SJCRH30 (cell line): Measurements from ENCODE around the gene RNF38. TPM values are rescaled to one million over a fixed set of nuclear protein-coding genes. Genes with fewer than 3 reads are reported as not detected.
"Not testable (repeated sequence)": the region's sequence is repeated elsewhere in the genome, so short reads cannot be mapped to it uniquely, and the experiment has no call there.

Source experiments
- DNase-seq, 2 experiments: peaks; one replicate each; pipeline ENCODE4 v3.0.0-alpha.2; 2015 to 2020
- H3K27ac ChIP-seq: fragments of 250-450 bp; sonication (Bioruptor Pico); 2 replicates; pipeline ENCODE4 v1.5.1; 2020; ENCODE audit warnings: mild to moderate bottlenecking, moderate library complexity
- H3K27me3 ChIP-seq: fragments of 250-450 bp; sonication (Bioruptor Pico); 2 replicates; pipeline ENCODE4 v1.5.1; 2020; ENCODE audit warnings: mild to moderate bottlenecking, moderate library complexity
- H3K36me3 ChIP-seq: fragments of 250-450 bp; sonication (Bioruptor Pico); 2 replicates; pipeline ENCODE4 v1.5.1; 2020; ENCODE audit warnings: mild to moderate bottlenecking, moderate library complexity
- H3K4me1 ChIP-seq: fragments of 250-450 bp; sonication (Bioruptor Pico); 2 replicates; pipeline ENCODE4 v1.5.1; 2020; ENCODE audit warnings: mild to moderate bottlenecking, moderate library complexity
- H3K4me3 ChIP-seq: fragments of 250-450 bp; sonication (Bioruptor Pico); 2 replicates; pipeline ENCODE4 v1.5.1; 2020; ENCODE audit warnings: mild to moderate bottlenecking, moderate library complexity
- H3K9me3 ChIP-seq: fragments of 250-450 bp; sonication (Bioruptor Pico); replicated peaks from 2 replicates; pipeline ENCODE4 v1.5.1; 2020; ENCODE audit warnings: mild to moderate bottlenecking, moderate library complexity
- total RNA-seq: library from RNA; depleted of rRNA; stranded (reverse); fragments of >200 nt; shearing (Covaris generic); gene quantifications from 2 replicates; pipeline ENCODE4 v1.2.3, GENCODE V29; 2014

The RNF38 gene
- total RNA-seq, 1 experiment from 2014 or later: 21.5 TPM

- Histone ChIP-seq H3K27ac (no peak overlapping the region), H3K36me3 (no peaks in the 10 kb centered on the region), H3K4me1 (peaks cover 3% of the 10 kb centered on the region; the same call in 1 of the 2 replicates), H3K27me3 (no peaks in the 10 kb centered on the region), H3K4me3 (no peak overlapping the region), H3K9me3 (no peaks in the 10 kb centered on the region)
- DNase-seq: peak; percentile 38 to 84
These were observed 71.2 kb downstream of the RNF38 start for GRCh38 chr9:36328798-36329411.

- 0 out of 2 replicates have a peak, but pooled peaks cover 3% of the 10 kb centered on the region for H3K9me3 ChIP-seq
These were observed 74.8 kb downstream of the RNF38 start for GRCh38 chr9:36325081-36325828.

GRCh38 chr9:36323926-36324325 is 76.1 kb downstream of the RNF38 start:
- peaks cover 3% of the 10 kb centered on the region; the same call in 1 of the 2 replicates for H3K4me1 ChIP-seq

More at GRCh38 chr9:36325081-36325828, 74.8 kb downstream of the RNF38 start:
- H3K4me3 ChIP-seq: no peak overlapping the region
- DNase-seq: no peak
- no peaks in the 10 kb centered on the region for H3K27me3 ChIP-seq
- H3K4me1 ChIP-seq: peaks cover 3% of the 10 kb centered on the region; the same call in 1 of the 2 replicates
- H3K36me3 ChIP-seq: no peaks in the 10 kb centered on the region
- no peak overlapping the region for H3K27ac ChIP-seq

GRCh38 chr9:36322462-36322861 is 77.6 kb downstream of the RNF38 start:
- Histone ChIP-seq H3K4me3 (no peak overlapping the region), H3K27ac (no peak overlapping the region), H3K9me3 (0 out of 2 replicates have a peak, but pooled peaks cover 3% of the 10 kb centered on the region), H3K36me3 (no peaks in the 10 kb centered on the region), H3K4me1 (peaks cover 6% of the 10 kb centered on the region), H3K27me3 (no peaks in the 10 kb centered on the region)
- DNase-seq: no peak

More at GRCh38 chr9:36323926-36324325, 76.1 kb downstream of the RNF38 start:
- no peaks in the 10 kb centered on the region for H3K36me3 ChIP-seq
- no peak overlapping the region for H3K4me3 ChIP-seq
- no peak for DNase-seq
- H3K9me3 ChIP-seq: 0 out of 2 replicates have a peak, but pooled peaks cover 3% of the 10 kb centered on the region
- no peak overlapping the region for H3K27ac ChIP-seq
- no peaks in the 10 kb centered on the region for H3K27me3 ChIP-seq

- H3K27me3 ChIP-seq, H3K4me1 ChIP-seq, H3K9me3 ChIP-seq, H3K27ac ChIP-seq, H3K36me3 ChIP-seq, H3K4me3 ChIP-seq, DNase-seq: not testable (repeated sequence)
These were observed 78.2 kb downstream of the RNF38 start for GRCh38 chr9:36321903-36322302.

GRCh38 chr9:36320466-36320865 is 79.6 kb downstream of the RNF38 start:
- H3K36me3 ChIP-seq: no peaks in the 10 kb centered on the region
- H3K27ac ChIP-seq: no peak overlapping the region
- H3K4me1 ChIP-seq: peaks cover 15% of the 10 kb centered on the region
- 0 out of 2 replicates have a peak, but pooled peaks cover 3% of the 10 kb centered on the region for H3K9me3 ChIP-seq
- no peaks in the 10 kb centered on the region for H3K27me3 ChIP-seq
- H3K4me3 ChIP-seq: no peak overlapping the region
- DNase-seq: no peak

- no peak overlapping the region for H3K4me3 ChIP-seq
- no peaks in the 10 kb centered on the region for H3K27me3 ChIP-seq
- no peaks in the 10 kb centered on the region for H3K36me3 ChIP-seq
- peaks cover 15% of the 10 kb centered on the region for H3K4me1 ChIP-seq
- no peak for DNase-seq
- H3K27ac ChIP-seq: no peak overlapping the region
- 0 out of 2 replicates have a peak, but pooled peaks cover 3% of the 10 kb centered on the region for H3K9me3 ChIP-seq
These were observed 80.3 kb downstream of the RNF38 start for GRCh38 chr9:36319806-36320205.

- DNase-seq: no peak
- Histone ChIP-seq H3K27me3 (no peaks in the 10 kb centered on the region), H3K27ac (no peak overlapping the region), H3K36me3 (no peaks in the 10 kb centered on the region), H3K9me3 (0 out of 2 replicates have a peak, but pooled peaks cover 3% of the 10 kb centered on the region), H3K4me1 (peaks cover 15% of the 10 kb centered on the region), H3K4me3 (no peak overlapping the region)
These were observed 80.9 kb downstream of the RNF38 start for GRCh38 chr9:36319183-36319582.

- no peak overlapping the region for H3K27ac ChIP-seq
- DNase-seq: peak in 1 of 2 experiments; percentile 9
These were observed 81.8 kb downstream of the RNF38 start for GRCh38 chr9:36318212-36318802.

GRCh38 chr9:36317766-36318165 is 82.3 kb downstream of the RNF38 start:
- Histone ChIP-seq H3K9me3 (0 out of 2 replicates have a peak, but pooled peaks cover 3% of the 10 kb centered on the region), H3K4me3 (no peak overlapping the region), H3K36me3 (no peaks in the 10 kb centered on the region), H3K4me1 (peaks cover 15% of the 10 kb centered on the region), H3K27me3 (no peaks in the 10 kb centered on the region), H3K27ac (no peak overlapping the region)
- DNase-seq: peak; percentile 19 to 42

More at GRCh38 chr9:36318212-36318802, 81.8 kb downstream of the RNF38 start:
- Histone ChIP-seq H3K4me1 (peaks cover 15% of the 10 kb centered on the region), H3K27me3 (no peaks in the 10 kb centered on the region), H3K36me3 (no peaks in the 10 kb centered on the region), H3K9me3 (0 out of 2 replicates have a peak, but pooled peaks cover 3% of the 10 kb centered on the region), H3K4me3 (no peak overlapping the region)

GRCh38 chr9:36316611-36317317 is 83.3 kb downstream of the RNF38 start:
- Histone ChIP-seq H3K27ac (peak overlapping the region; percentile 39), H3K27me3 (no peaks in the 10 kb centered on the region), H3K4me3 (no peak overlapping the region), H3K36me3 (no peaks in the 10 kb centered on the region), H3K4me1 (peaks cover 15% of the 10 kb centered on the region), H3K9me3 (0 out of 2 replicates have a peak, but pooled peaks cover 3% of the 10 kb centered on the region)
- peak; percentile 79 to 91 for DNase-seq

- H3K27me3 ChIP-seq: no peaks in the 10 kb centered on the region
- peaks cover 15% of the 10 kb centered on the region for H3K4me1 ChIP-seq
- H3K4me3 ChIP-seq: no peak overlapping the region
- peak overlapping the region; percentile 39 for H3K27ac ChIP-seq
- DNase-seq: no peak
- H3K9me3 ChIP-seq: 0 out of 2 replicates have a peak, but pooled peaks cover 2% of the 10 kb centered on the region
- no peaks in the 10 kb centered on the region for H3K36me3 ChIP-seq
These were observed 84.0 kb downstream of the RNF38 start for GRCh38 chr9:36316049-36316448.

GRCh38 chr9:36315283-36315682 is 84.8 kb downstream of the RNF38 start:
- H3K36me3 ChIP-seq: no peaks in the 10 kb centered on the region
- H3K27ac ChIP-seq: no peak overlapping the region; the same call in 1 of the 2 replicates
- peaks cover 15% of the 10 kb centered on the region for H3K4me1 ChIP-seq
- H3K9me3 ChIP-seq: no peaks in the 10 kb centered on the region
- DNase-seq: no peak
- no peaks in the 10 kb centered on the region for H3K27me3 ChIP-seq
- no peak overlapping the region for H3K4me3 ChIP-seq

- DNase-seq: no peak
- no peaks in the 10 kb centered on the region for H3K36me3 ChIP-seq
- H3K27ac ChIP-seq: no peak overlapping the region
- no peaks in the 10 kb centered on the region for H3K9me3 ChIP-seq
- H3K4me3 ChIP-seq: no peak overlapping the region
- no peaks in the 10 kb centered on the region for H3K27me3 ChIP-seq
- H3K4me1 ChIP-seq: peaks cover 15% of the 10 kb centered on the region
These were observed 85.3 kb downstream of the RNF38 start for GRCh38 chr9:36314740-36315139.
